ENCODE data around the gene LTV1.

DNA sequence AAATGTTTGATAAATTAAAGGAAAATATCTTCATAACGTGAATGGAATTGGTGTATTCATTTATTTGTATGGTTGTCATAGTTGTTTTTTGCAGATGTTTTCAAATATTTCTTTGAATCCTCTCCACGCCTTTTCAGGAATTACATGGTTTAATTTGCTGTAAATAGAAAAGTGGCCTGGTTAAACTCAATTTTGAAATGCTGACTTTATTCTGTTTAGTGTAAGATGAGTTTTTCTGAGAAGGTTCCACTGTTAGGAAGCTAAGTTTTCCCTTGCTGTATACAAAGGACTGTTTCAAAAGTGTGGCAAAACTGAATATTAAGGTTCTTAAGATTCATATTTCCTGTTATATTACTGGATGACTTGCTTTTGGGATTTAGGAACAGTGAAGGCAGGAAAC is 20.6 kb downstream of the LTV1 start:
- TF ChIP-seq CTCF (conservative IDR thresholded peaks at IDR 0.05) (no peak), EZH2 (IDR thresholded peaks at IDR 0.05; ENCODE audit: low read depth) (no peak)

All from PC-9 (cell line).